Inflammatory macrophage treated with lipopolysaccharide for 1 hour (primary cell): ENCODE results near the gene LRRTM4.

ENCODE experiments used
- DNase-seq, 2 donors: peaks; one replicate each; pipeline ENCODE4 v3.0.0-alpha.2; 2020 to 2022

Gene LRRTM4

GRCh38 chr2:77469106-77469505 lies 53.1 kb downstream of the LRRTM4 start:
- no peak for DNase-seq

- no peak for DNase-seq
Observed at GRCh38 chr2:77459840-77460239, 62.3 kb downstream of the LRRTM4 start.

- DNase-seq = no peak
Observed at GRCh38 chr2:77458216-77458615, 64.0 kb downstream of the LRRTM4 start.

- DNase-seq = no peak
Observed at GRCh38 chr2:77457665-77458064, 64.5 kb downstream of the LRRTM4 start.

GRCh38 chr2:77443076-77443475 lies 79.1 kb downstream of the LRRTM4 start:
- DNase-seq = no peak

GRCh38 chr2:77434880-77435279 lies 87.3 kb downstream of the LRRTM4 start:
- DNase-seq = no peak

GRCh38 chr2:77428946-77429345 lies 93.2 kb downstream of the LRRTM4 start:
- DNase-seq = no peak

- no peak for DNase-seq
Observed at GRCh38 chr2:77421971-77422370, 100.2 kb downstream of the LRRTM4 start.

- no peak for DNase-seq
Observed at GRCh38 chr2:77418537-77418936, 103.6 kb downstream of the LRRTM4 start.

GRCh38 chr2:77404189-77404588 lies 118.0 kb downstream of the LRRTM4 start:
- DNase-seq = no peak

- no peak for DNase-seq
Observed at GRCh38 chr2:77398970-77399600, 123.1 kb downstream of the LRRTM4 start.

- no peak for DNase-seq
Observed at GRCh38 chr2:77397763-77398162, 124.4 kb downstream of the LRRTM4 start.

- DNase-seq = no peak
Observed at GRCh38 chr2:77395011-77395410, 127.2 kb downstream of the LRRTM4 start.

- no peak for DNase-seq
Observed at GRCh38 chr2:77391119-77391518, 131.1 kb downstream of the LRRTM4 start.

- no peak for DNase-seq
Observed at GRCh38 chr2:77387324-77387723, 134.9 kb downstream of the LRRTM4 start.

- no peak for DNase-seq
Observed at GRCh38 chr2:77372636-77373035, 149.5 kb downstream of the LRRTM4 start.

- DNase-seq = no peak
Observed at GRCh38 chr2:77370511-77370910, 151.7 kb downstream of the LRRTM4 start.

GRCh38 chr2:77363277-77363676 lies 158.9 kb downstream of the LRRTM4 start:
- DNase-seq = no peak

GRCh38 chr2:77348821-77349220 lies 173.4 kb downstream of the LRRTM4 start:
- no peak for DNase-seq

- no peak for DNase-seq
Observed at GRCh38 chr2:77336013-77336412, 186.2 kb downstream of the LRRTM4 start.

- DNase-seq = no peak
Observed at GRCh38 chr2:77328134-77328931, 193.8 kb downstream of the LRRTM4 start.

- no peak for DNase-seq
Observed at GRCh38 chr2:77325395-77325794, 196.8 kb downstream of the LRRTM4 start.

GRCh38 chr2:77322431-77322830 lies 199.7 kb downstream of the LRRTM4 start:
- DNase-seq = no peak

GRCh38 chr2:77314721-77315120 lies 207.5 kb downstream of the LRRTM4 start:
- DNase-seq = no peak

- no peak for DNase-seq
Observed at GRCh38 chr2:77310416-77310815, 211.8 kb downstream of the LRRTM4 start.
